ENCODE data around the gene CYP46A1.

The CYP46A1 gene

DNA sequence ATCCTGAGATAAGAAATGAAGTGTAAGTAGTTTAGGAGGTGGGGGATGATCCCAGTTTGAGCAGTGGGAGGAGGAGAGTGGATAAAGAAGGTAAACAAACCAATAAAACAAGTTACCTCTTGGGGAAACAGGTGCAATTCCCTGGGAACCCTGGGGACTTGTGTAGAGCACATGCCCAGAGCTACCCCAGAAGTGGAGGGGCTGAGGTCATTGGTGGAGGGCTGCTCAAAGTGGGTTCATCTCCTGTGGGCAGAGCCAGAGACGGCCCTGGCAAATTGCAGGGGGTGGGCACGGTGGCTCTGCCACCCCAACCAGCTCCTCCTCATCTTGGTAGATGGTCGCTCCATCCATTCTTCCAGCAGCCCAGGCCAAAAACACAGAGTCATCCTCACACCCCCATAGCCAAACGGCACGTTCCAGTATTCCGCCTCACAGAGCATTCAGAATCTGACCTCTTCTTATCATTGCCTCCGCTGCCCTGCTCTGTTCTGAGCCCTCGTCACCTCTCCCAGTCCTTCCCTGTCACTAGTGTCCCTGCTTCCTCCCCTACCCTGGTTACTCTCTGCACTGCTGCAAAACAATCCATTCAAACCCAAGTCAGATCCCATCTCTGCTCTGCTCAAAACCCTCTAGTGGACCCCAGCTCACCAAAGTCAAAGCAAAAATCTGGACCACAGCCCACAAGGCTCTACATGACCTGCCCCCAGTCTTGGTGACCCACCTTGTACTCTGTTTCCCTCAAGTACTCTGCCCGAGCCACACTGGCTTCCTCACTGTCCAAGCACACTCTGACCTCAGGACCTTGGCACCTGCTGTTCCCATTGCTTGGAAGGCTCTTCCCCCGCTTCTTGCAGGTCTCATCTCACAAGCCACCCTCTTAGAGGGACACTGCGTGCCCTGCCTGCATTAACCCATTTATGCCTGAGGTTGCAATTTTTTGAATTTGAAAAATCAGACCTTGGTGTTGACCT lies 5.5 kb downstream of the CYP46A1 start:
- no peak for DNase-seq

DNA sequence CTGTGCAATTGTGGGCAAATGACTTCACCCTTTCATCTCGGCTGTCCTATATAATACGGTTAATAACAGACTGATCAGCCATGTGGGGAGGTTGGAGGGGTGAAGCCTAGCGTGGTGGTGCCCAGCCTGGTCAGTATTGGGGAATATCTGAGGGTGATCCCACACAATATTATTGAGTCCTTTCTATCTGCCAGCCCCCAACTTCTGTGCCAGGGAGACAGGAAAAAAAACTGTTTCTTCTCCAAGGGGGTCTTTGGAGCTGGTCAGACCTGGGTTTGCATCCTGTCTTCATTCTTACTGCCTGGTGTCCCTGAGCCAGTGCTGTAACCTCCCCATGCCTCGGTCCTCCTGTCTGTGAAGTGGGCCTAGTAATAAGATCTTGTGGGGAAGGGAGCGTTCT lies 6.5 kb downstream of the CYP46A1 start:
- DNase-seq, result no peak

DNA sequence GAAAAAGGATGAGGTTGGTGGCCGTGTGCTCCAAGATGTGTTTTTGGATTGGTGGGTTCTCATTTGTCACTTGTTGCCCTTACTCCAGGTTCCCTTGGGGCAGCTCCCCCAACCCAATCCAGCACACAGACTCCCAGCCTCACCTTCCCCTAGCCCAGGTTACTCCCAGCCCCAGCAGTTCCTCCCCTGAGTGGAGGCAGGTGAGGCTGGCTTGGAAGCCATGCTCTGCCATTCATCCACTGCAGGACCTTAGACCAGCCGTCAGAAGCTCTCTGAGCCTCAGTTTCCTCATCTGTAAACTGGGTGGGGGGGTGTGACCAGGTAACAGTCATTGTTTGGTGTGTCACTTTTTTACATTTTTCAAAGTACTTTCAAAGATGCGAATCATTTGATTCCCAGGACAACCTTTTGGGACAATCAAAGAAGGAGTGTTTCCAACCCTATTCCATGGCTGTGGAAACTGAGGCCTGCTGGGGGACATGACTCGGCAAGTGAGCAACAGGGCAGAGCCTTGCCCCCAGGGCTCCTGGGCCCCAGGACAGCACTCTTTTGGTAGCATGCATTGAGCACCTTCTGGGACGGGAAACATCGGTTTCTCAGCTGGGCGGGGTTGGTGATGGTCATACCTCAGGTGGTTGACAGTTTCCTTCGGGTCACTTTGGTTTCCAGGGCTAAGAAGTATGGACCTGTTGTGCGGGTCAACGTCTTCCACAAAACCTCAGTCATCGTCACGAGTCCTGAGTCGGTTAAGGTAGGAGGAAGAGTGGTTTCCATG lies 7.2 kb downstream of the CYP46A1 start:
- no peak for DNase-seq

DNA sequence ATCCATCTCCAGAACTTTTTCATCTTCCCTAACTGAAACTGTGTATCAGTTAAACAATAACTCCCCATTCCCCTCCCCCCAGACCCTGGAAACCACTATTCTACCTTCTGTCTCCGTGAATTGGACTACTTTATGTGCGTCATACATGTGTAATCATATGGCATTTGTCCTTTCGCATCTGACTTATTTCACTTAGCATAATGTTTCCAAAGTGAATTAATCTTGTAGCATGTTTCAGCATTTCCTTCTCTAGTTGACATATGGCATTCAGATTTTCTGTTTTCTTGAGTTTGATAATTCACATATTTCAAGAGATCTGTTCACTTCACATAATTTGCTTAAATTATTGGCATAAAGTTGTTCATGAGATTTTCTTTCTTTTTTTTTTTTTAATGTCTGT lies 9.8 kb downstream of the CYP46A1 start:
- DNase-seq, result no peak

DNA sequence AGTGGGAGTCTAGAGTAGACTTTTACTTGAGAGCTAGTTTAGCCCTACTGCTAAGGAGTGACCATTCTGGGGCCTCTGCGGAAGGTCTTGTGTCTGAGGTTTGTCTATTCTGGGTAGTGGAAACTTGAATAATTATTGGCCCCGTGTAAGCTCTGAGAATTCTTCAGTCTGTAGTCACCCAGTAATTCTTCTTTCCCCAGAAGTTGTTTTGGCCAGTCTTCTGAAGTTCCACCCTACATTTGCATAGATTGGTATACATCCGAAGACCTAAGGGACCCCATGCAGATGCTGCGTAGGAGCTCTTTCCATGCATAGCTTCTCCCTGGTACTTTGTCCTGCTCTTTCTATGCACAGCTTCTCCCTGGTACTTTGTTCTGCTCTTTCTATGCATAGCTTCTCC lies 12.8 kb downstream of the CYP46A1 start:
- DNase-seq, result no peak

DNA sequence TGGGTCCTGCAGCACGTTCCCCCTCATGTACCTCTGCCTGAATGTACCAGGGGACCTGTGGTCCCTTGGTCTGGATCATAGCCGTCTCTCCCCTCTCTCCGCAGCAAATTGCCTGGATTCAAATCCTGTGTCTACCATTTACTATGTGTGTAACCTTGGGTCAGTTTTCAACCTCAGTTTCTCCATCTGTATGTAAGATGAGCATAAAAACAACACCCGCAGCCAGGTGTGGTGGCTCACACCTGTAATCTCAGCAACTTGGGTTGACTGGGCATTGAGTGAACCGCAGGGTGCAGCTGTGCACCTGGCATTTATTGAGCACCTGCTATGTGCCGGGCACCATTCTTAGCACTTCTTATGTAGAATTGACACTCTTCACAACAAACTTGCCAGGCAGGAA lies 14.1 kb downstream of the CYP46A1 start:
- no peak for DNase-seq

DNA sequence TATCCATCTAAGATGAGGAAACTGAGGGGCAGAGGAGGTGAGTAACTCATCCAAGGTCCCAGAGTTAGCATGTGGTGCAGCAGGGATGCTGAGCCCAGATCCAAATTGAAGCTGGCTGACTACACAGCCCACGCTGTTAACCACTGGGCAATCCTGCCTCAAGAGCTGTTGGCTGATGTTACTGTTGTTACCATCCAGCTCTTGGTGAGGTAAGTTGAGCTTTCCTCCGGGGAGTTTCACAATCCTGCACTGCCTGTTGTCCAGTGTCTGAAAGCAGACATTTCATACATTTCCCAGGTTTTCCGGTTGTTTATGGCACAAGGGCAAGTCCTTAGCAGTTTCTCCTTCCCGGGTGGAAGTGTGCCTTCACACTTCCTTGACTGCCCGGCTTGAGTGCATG lies 14.5 kb downstream of the CYP46A1 start:
- DNase-seq, result no peak

DNA sequence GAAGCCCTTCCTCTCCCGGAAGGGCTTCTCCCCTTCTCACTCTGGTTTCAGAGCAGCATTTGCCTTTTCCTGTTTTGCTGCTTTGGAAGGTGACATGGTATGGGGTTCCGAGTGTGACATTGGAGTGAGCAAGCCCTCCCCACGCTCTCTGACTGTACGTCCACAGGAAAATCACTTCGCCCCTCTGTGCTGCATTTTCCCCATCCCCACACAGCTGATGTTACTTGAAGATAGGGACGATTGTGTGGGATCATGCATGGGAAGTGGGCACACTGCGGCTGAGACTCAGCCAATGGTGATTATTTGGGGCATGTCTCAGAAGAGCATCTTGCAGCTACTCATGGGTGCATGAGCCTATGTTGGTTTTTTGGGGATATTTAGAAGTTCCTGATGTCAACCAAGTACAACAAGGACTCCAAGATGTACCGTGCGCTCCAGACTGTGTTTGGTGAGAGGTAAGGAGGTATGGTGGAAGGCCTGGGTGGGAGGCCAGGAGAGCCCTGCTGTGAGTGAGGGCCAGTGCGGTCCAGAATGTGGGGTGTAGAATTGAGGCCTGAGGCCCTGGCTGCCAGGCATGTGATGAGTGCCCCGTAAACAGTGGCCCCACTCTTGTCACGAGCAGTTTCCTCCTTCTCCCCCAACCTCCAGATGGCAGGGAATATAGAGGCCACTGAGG lies 15.1 kb downstream of the CYP46A1 start:
- no peak for DNase-seq

DNA sequence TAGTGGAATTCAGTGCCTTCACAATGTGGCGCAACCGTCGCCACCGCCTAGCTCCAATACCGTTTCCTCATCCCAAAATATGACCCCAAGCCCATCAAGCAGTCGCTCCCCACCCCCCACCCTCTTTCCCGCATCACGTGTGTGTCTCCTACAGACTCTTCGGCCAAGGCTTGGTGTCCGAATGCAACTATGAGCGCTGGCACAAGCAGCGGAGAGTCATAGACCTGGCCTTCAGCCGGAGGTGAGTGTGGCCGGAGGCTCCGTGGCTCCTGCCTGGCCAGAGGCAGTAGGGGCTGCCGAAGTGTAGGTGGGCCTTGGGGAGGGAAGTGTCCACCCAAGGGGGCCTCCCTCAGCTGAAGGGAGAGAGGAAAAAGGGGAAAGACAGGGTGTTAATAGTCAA lies 15.8 kb downstream of the CYP46A1 start:
- DNase-seq, result no peak

DNA sequence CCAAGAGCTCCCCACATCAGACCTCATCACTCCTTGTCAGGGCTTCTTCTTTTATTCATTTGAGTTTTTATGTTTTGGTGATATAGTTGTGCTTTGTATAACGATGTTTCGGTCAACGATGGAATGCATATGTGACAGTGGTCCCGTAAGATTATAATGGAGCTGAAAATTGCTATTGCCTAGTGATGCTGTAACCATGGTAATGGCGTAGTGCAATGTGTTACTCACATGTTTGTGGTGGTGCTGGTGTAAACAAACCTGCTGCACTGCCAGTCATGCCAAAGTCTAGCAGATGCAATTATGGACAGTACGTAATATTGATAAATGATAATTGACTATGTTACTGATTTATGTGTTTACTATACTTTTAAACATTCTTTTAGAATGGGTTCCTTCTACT lies 16.3 kb downstream of the CYP46A1 start:
- no peak for DNase-seq

DNA sequence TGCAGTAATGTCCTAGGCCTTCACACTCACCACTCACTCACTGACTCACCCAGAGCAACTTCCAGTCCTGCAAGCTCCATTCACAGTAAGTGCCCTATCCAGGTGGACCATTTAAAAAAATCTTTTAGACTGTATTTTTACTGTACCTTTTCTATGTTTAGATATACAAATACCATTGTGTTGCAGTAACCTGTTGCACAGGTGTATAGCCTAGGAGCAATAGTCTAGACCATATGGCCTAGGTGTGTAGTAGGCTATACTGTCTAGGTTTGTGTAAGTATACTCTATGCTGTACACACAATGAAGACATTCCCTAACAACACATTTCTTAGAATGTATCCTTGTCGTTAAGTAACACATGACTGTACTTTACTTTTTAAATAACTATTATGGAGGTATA lies 17.2 kb downstream of the CYP46A1 start:
- DNase-seq, result no peak

DNA sequence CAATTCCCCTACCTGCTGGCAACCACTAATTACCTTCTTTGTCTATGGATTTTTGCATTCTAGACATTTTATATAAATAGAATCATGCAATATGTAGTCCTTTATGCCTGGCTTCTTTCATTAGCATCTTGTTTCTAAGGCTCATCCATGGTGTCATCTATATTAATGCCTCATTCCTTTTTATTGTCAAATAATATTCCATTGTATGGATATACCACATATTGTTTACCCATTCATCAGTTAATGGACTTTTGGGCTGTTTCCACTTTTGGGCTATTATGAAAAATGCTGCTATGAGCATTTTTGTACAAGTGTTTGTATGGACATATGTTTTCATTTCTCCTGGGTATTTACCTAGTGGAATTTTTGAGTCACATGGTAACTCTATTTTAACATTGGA lies 18.0 kb downstream of the CYP46A1 start:
- no peak for DNase-seq

DNA sequence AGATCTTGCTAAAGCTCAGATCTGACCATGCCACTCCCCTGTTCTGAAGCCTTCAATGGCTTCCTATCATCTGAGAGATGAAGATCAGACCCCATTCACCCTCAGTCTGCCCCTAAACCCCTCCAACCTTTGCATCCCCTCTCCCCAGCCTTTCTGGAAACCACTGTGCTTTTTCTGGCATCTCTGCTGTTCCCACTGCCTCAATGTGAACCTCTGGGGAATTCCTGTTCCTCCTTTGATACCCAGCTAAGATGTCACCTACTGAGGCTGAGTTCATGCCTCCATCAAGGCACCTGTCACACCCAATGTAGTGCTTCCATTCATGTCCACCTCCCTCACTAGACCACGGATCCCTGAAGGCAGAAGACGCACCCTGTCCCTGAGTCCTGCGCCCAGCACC lies 19.3 kb downstream of the CYP46A1 start:
- DNase-seq, result no peak

DNA sequence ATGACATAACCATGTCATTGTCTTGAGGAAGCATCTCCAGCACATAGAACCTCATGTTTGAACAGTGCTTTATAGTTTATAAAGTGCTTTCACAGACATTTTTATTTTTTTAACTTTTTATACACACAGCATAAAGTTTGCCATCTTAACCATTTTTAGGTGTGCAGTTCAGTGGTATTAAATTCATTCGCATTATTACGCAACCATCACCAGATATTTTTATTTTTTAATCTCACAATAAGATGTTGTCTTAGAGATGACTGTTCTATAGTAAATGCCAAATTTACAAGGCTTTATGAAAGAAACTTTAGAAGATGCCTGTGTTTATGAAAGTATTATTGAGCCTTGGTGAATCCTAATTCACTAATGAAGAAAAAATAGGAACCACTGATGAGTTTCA lies 19.9 kb downstream of the CYP46A1 start:
- no peak for DNase-seq

DNA sequence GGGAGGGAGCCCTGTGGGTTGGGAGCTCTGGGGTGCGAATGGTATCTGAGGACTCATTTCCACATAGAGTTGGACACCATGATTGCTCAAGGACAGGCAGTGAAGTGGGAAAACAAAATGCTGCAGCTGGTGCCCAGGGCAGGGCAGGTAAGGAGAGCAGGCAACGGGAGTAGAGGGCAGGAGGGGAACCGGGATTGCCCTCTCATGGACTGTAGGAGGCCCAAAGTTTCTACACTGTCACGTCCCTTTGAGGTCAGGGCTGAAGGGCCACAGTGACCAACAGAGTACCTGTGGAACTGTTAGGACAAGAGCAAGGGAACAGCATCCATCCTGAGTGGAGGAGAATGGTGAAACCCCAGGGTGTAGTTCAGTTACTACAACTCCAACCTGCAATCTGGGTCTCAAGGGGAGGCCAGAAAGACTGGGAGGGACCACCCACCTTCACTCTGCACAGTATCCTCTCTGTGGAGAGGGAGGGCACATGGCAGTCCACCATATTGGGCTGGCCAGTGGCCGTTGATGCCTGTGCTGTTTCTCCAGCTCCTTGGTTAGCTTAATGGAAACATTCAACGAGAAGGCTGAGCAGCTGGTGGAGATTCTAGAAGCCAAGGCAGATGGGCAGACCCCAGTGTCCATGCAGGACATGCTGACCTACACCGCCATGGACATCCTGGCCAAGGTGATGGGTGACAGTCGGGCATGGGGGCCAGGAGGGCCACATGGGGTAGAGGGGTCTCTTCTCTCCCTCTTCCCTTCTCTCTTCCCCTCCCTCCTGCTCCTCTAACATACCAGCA lies 22.2 kb downstream of the CYP46A1 start:
- no peak for DNase-seq

DNA sequence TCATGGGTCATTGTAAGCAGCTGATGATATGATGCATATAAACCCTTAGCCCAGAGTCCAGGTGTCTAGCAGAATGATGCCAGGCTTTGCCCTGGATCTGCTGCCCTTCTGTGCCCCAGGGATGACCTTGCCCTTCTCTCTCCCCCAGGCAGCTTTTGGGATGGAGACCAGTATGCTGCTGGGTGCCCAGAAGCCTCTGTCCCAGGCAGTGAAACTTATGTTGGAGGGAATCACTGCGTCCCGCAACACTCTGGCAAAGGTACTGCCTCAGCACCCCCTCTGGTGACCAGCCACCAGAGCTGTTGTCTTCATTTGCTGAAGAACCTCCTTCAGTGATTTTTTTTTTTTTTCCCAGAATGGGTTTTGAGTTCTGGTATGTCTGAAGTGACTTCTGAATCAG lies 23.3 kb downstream of the CYP46A1 start:
- DNase-seq, result no peak

DNA sequence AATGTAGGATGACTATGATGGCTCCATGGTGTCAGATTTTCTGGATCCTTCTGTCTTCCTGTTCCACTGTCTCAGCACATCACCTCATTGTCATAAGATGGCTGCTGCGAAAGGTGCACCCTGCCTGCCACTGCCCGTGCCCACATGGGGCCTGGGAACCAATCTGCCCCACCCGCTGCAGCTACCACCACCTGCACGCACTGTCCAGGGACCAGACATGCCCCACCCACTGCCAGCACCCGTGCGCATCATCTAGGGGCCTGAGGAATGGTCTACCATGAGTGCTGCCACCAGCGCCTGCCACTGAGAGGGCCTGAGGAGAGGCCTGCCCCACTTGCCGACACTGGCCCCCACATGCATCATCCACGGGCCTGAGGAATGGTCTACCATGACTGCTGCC lies 23.8 kb downstream of the CYP46A1 start:
- no peak for DNase-seq

DNA sequence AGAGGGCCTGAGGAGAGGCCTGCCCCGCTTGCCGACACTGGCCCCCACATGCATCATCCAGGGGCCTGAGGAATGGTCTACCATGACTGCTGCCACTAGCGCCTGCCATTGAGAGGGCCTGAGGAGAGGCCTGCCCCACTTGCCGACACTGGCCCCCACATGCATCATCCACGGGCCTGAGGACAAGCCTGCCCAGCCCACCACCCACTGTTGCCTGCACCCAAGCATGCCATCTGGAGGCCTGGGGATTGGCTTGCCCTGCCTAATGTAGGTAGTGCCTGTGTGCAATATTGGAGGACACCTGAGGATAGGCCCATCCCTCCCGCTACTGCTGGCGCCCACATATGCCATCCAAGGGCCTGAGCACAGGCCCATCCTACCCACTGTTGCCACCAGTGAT lies 24.4 kb downstream of the CYP46A1 start:
- DNase-seq, result no peak

DNA sequence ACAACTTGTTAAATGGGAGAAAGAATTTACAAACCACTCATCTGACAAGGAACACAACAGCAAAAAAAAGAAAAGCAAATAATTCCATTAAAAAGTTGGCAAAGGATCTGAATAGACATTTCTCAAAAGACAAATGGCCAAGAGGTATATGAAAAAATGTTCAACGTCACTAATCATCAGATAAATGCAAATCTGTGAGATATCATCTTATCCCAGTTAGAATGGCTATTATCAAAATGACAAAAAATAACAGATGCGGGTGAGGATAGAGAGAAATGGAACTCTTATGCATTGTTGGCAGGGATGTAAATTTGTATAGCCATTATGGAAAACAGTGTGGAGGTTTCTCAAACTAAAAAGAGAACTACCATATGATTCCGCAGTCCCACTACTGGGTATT lies 29.9 kb downstream of the CYP46A1 start:
- no peak for DNase-seq

DNA sequence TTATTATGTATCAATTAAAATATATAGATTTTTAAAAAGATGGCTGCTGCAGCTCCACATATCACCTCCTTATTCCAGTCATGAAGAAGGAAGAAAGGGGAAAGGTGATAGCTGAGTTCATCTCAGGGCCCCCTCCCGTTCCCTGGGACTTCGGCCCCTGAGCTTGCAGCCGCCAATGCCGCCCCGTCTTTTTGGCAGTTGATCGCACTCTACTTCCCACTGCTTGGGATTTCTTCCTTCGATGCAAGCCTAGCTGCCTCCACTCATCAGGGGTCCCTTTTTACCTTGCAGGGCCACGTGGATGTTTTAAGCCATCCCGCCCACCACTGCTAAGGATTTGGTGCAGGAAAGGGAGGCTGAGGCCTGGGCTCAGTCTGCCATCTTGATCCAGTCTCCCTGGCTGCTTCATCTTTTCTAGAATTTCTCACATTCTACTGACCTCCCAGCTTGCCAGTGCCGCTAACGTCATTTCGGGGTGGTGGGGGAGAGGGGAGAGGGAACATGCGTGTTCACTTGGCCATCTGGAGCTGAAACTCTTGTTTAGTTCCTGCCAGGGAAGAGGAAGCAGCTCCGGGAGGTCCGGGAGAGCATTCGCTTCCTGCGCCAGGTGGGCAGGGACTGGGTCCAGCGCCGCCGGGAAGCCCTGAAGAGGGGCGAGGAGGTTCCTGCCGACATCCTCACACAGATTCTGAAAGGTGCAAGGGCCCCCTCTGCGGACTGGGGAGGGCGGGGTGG lies 31.3 kb downstream of the CYP46A1 start:
- no peak for DNase-seq

DNA sequence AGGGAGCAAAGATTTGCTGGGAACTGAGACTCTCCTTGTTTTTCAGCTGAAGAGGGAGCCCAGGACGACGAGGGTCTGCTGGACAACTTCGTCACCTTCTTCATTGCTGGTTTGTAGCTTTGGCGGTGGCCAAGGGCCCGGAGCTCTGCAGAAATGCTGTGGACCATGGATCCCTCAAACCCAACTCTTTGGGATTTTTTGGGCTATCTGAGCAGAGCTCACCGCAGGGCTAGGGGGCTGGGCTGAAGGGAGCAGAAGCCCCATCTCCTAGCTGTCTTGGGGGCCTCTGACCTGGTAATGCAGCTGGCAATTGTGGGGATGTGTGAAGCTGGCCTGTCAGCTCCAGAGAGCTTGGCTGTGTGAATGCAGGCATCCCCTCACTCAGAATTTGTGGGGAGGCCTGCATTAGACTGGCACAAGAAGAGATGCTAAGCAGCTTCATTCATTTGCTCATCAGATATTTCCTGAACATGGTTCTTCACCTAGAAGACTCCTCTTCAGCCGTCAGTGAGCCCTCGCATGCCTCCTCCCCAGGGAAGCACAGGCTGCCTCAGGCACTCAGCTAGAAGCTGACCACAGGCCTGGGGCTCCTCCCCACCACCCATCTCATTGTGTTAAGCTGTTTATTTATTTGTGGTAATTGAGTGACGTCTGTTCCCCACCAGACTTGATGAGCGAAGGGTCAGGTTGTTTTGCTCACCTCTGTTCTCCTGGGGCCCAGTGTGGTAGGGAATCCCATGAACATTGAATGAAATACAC lies 32.2 kb downstream of the CYP46A1 start:
- no peak for DNase-seq
